ENCODE results near the gene KCNJ9. TPM values are rescaled to one million over a fixed set of nuclear protein-coding genes. Genes with fewer than 3 reads are reported as not detected.

Gene KCNJ9
- total RNA-seq, 6 experiments from 2014 or later: not detected

GRCh38 chr1:160101717-160102522 lies 20.6 kb downstream of the KCNJ9 start:
- TF ChIP-seq, protein P1, sequence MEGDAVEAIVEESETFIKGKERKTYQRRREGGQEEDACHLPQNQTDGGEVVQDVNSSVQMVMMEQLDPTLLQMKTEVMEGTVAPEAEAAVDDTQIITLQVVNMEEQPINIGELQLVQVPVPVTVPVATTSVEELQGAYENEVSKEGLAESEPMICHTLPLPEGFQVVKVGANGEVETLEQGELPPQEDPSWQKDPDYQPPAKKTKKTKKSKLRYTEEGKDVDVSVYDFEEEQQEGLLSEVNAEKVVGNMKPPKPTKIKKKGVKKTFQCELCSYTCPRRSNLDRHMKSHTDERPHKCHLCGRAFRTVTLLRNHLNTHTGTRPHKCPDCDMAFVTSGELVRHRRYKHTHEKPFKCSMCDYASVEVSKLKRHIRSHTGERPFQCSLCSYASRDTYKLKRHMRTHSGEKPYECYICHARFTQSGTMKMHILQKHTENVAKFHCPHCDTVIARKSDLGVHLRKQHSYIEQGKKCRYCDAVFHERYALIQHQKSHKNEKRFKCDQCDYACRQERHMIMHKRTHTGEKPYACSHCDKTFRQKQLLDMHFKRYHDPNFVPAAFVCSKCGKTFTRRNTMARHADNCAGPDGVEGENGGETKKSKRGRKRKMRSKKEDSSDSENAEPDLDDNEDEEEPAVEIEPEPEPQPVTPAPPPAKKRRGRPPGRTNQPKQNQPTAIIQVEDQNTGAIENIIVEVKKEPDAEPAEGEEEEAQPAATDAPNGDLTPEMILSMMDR (IDR thresholded peaks at IDR 0.05): no peak
- no peaks in the 10 kb centered on the region for H3K9me3 Mint-ChIP-seq
- H3K27me3 Mint-ChIP-seq (ENCODE audit: insufficient read depth): peaks cover 5% of the 10 kb centered on the region
- H3K27ac Mint-ChIP-seq: 0 out of 2 replicates have a peak overlapping the region, but pooled peaks have one; percentile 11
- no peaks in the 10 kb centered on the region for H3K36me3 Mint-ChIP-seq (ENCODE audit: low read depth)
- no peak for DNase-seq
- H3K4me3 Mint-ChIP-seq: no peak overlapping the region
- peaks cover 42% of the 10 kb centered on the region for H3K4me1 Mint-ChIP-seq (ENCODE audit: low read depth)

DNA sequence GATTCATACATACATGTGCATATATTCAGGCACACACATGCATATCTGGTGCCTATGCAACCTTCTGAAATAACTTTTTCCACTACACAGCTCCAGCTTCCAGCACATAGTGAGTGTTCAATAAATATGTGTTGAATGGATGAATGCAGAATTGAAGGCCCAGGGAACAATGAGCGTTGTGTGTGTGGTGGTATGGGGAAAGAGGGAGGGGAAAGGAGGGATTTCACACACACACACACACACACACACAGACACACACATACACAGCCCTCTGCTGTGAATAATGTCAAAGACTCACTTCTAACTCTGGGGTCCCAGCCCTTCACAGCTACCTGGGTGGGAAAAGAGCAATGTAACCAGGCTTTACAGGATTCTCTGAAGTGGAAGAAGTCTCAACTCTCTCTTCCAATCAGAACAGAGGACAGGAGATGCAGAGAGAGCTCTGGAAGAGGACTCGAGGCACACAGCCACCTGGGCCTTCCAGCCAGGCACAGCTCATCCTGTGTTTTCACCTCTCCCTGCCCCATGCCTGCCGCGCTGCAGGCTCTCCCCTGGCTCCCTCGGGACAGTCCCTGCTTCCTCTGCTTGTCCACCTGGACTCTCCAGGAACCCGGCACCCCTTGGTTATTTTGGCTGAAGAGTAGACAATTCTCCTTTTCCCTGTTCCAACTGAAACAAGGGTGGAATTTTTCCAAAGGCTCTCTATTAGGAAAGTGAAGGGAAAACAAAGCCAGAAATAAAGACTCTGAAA lies 22.5 kb downstream of the KCNJ9 start:
- H3K4me1 Mint-ChIP-seq (ENCODE audit: low read depth): peaks cover 32% of the 10 kb centered on the region
- no peak overlapping the region for H3K27ac Mint-ChIP-seq
- no peaks in the 10 kb centered on the region for H3K9me3 Mint-ChIP-seq
- DNase-seq: no peak
- no peak overlapping the region for H3K4me3 Mint-ChIP-seq
- H3K27me3 Mint-ChIP-seq (ENCODE audit: insufficient read depth): peaks cover 10% of the 10 kb centered on the region
- TF ChIP-seq, protein P1 (IDR thresholded peaks at IDR 0.05): no peak
- H3K36me3 Mint-ChIP-seq (ENCODE audit: low read depth): no peaks in the 10 kb centered on the region

DNA sequence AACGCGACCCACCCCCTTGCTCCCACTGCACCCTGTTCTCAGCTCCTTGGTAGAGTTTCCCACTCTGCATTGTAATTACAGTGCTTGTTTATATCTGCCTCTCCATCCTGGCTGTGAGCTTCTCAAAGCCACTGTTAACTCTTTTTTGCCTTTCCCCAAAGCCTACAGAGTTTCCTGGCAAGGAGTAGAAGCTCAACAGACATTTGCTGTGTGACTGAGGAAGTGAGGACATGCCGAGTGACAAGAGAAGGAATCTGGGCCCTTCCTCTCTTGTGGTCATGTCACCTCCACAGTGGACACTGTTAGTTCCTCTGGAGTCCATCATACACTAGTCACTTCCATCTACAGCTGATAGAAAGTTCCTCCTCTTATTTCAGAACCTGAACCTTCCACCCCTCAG lies 23.1 kb downstream of the KCNJ9 start:
- H3K4me3 Mint-ChIP-seq: no peak overlapping the region
- TF ChIP-seq, protein P1 (IDR thresholded peaks at IDR 0.05): no peak
- no peak overlapping the region for H3K27ac Mint-ChIP-seq
- H3K27me3 Mint-ChIP-seq (ENCODE audit: insufficient read depth): peaks cover 14% of the 10 kb centered on the region
- DNase-seq: no peak
- peaks cover 27% of the 10 kb centered on the region for H3K4me1 Mint-ChIP-seq (ENCODE audit: low read depth)
- no peaks in the 10 kb centered on the region for H3K36me3 Mint-ChIP-seq (ENCODE audit: low read depth)
- no peaks in the 10 kb centered on the region for H3K9me3 Mint-ChIP-seq

DNA sequence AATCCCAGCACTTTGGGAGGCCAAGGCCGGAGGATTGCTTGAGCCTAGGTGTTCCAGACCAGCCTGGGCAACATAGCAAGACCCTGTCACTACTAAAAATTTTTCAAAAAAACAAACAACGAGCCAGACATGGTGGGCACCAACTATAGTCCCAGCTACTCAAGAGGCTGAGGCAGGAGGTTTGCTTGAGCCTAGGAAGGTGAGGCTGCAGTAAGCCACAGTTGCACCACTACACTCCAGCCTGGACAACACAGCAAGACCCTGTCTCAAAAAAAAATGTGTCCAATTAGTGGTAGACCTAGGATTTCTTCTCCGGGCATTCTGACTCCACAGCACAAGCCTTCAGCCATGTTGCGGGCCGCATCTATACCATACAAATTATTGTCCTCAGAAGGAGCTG lies 23.8 kb downstream of the KCNJ9 start:
- Mint-ChIP-seq H3K4me1 (ENCODE audit: low read depth) (peaks cover 25% of the 10 kb centered on the region), H3K36me3 (ENCODE audit: low read depth) (no peaks in the 10 kb centered on the region), H3K9me3 (no peaks in the 10 kb centered on the region), H3K4me3 (no peak overlapping the region), H3K27ac (no peak overlapping the region), H3K27me3 (ENCODE audit: insufficient read depth) (peaks cover 18% of the 10 kb centered on the region)
- DNase-seq: no peak
- TF ChIP-seq, protein P1 (IDR thresholded peaks at IDR 0.05): no peak

DNA sequence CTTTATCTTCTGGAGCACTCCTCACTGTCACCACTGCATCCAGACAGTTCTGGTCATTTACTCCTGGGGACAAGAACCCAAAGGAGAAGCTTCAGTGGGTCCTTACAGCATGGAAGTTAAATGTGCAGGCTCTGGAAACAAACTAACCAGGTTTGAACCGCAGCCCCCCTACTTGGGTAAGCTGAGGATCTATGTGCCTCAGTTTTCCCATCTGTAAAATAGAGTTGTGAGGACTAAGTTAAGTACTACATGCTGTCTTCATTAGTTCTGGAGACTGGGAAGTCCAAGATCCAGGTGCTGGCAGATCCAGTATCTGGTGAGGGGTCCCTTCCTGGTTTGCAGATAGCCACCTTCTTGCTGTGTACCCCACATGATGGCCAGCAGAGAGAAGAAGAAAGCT lies 26.2 kb downstream of the KCNJ9 start:
- H3K4me1 Mint-ChIP-seq (ENCODE audit: low read depth): peaks cover 11% of the 10 kb centered on the region; the same call in 1 of the 2 replicates
- H3K27ac Mint-ChIP-seq: no peak overlapping the region
- no peaks in the 10 kb centered on the region for H3K36me3 Mint-ChIP-seq (ENCODE audit: low read depth)
- H3K27me3 Mint-ChIP-seq (ENCODE audit: insufficient read depth): peaks cover 28% of the 10 kb centered on the region
- no peak for DNase-seq
- no peak overlapping the region for H3K4me3 Mint-ChIP-seq
- TF ChIP-seq, protein P1 (IDR thresholded peaks at IDR 0.05): no peak
- no peaks in the 10 kb centered on the region for H3K9me3 Mint-ChIP-seq
